ENCODE results near the gene SERPINA9. TPM values are rescaled to one million over a fixed set of nuclear protein-coding genes. Genes with fewer than 3 reads are reported as not detected.

The SERPINA9 gene
- total and polyA plus RNA-seq, 2 of the 8 experiments (the other 6 are each of a cell fraction or from before 2014, with no cell fraction given): not detected

- TF ChIP-seq TAF7 (optimal IDR thresholded peaks at IDR 0.05; ENCODE audit: borderline replicate concordance, low read depth, low read length) (no peak), SIN3A (conservative IDR thresholded peaks at IDR 0.05 in 1 of 2, IDR thresholded peaks at IDR 0.05 in 1 of 2; ENCODE audit: low read depth in 1 of 2, low read length in 2 of 2) (no peak), CTBP2 (IDR thresholded peaks at IDR 0.05; ENCODE audit: borderline replicate concordance, insufficient read depth, insufficient read length, low read length) (no peak), BACH1 (IDR thresholded peaks at IDR 0.05; ENCODE audit: low read length) (no peak)
Measured at GRCh38 chr14:94466706-94467370, 9.2 kb downstream of the SERPINA9 start (continued).

All from H1 (cell line).